MG63 (cell line): ENCODE data around the gene PTPRD. TPM values are rescaled to one million over a fixed set of nuclear protein-coding genes. Genes with fewer than 3 reads are reported as not detected.

ENCODE experiments used
- DNase-seq: peaks from one replicate; pipeline ENCODE4 v3.0.0-alpha.2; 2020
- H3K27me3 ChIP-seq: fragments of 250-450 bp; sonication (Bioruptor Pico); 2 replicates; pipeline ENCODE4 v1.5.1; 2020; ENCODE audit warnings: mild to moderate bottlenecking, moderate library complexity
- H3K36me3 ChIP-seq: fragments of 250-450 bp; sonication (Bioruptor Pico); 2 replicates; pipeline ENCODE4 v1.5.1; 2020; ENCODE audit warnings: mild to moderate bottlenecking, moderate library complexity
- H3K4me3 ChIP-seq: fragments of 250-450 bp; sonication (Bioruptor Pico); 2 replicates; pipeline ENCODE4 v1.5.1; 2020; ENCODE audit warnings: mild to moderate bottlenecking, moderate library complexity
- H3K9me3 ChIP-seq: fragments of 250-450 bp; sonication (Bioruptor Pico); 2 replicates; pipeline ENCODE4 v1.5.1; 2020; ENCODE audit warnings: mild to moderate bottlenecking, moderate library complexity
- total RNA-seq: library from RNA; depleted of rRNA; stranded (reverse); fragments of >200 nt; shearing (Covaris generic); gene quantifications from 2 replicates; pipeline ENCODE4 v1.2.3, GENCODE V29; 2014; ENCODE audit warnings: low replicate concordance

PTPRD gene
- total RNA-seq, 1 experiment from 2014 or later = not detected

DNA sequence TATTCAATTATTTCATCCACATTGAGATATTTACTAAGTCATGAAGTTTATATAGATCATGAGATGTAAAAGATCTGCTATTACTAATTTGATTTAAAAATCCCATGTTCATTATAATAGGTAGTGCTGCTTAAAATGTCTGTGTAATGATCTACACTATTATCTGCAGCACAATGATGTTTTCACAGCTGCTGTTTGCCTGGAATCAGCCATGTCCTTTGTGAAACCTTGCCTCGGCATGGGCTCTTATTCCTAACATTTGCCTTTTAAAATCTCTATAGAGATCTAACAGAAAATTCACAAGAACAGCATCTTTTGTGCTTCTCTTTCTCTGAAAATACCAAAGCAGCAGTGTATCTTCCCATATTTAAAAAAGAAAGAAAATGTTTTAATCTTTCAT, 444.6 kb downstream of the PTPRD start:
- no peak for DNase-seq
- Histone ChIP-seq H3K4me3 (no peak overlapping the region), H3K27me3 (no peaks in the 10 kb centered on the region), H3K36me3 (no peaks in the 10 kb centered on the region), H3K9me3 (no peaks in the 10 kb centered on the region)

- Histone ChIP-seq H3K36me3 (no peaks in the 10 kb centered on the region), H3K27me3 (no peaks in the 10 kb centered on the region), H3K4me3 (no peak overlapping the region), H3K9me3 (no peaks in the 10 kb centered on the region)
- no peak for DNase-seq
Measured at GRCh38 chr9:10148796-10149195, 464.0 kb downstream of the PTPRD start.

DNA sequence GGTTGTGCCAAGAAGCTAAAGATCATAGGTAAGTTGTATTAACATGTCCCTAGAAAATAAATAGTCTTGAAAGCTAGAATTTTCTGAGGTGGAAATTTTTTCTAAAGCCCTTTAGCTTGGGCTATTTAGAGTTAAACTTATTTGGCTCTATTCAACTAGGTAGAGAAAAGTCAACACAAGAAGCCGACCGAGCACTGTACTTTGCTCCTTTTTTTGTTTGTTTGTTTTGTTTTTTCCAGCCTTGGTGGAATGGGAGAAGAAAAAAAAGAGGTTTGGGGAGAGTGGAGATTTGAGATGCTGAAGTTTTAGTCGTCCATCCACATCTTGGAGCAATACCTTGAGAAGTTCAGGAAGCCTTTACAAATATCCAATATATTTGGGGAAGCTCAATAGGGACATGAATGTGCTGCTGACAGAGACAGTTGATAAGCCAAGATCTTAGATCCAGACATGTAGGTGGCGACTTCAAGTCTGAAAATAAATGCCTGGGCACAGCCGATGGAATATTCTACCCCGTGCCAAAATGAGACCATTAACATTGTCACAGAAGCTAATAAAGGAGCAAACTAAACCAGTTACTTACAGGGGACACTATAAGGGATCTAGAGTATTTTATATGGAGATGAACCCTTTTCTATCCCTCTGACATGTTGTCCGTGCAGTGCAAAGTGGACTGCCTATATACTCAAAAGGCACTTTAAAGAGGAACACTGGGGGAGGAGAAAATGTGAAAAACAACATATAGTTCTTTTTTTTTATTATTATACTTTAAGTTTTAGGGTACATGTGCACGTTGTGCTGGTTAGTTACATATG, 466.1 kb downstream of the PTPRD start:
- no peak for DNase-seq
- Histone ChIP-seq H3K27me3 (no peaks in the 10 kb centered on the region), H3K4me3 (no peak overlapping the region), H3K9me3 (no peaks in the 10 kb centered on the region), H3K36me3 (no peaks in the 10 kb centered on the region)

GRCh38 chr9:10144355-10144754, 468.4 kb downstream of the PTPRD start:
- Histone ChIP-seq H3K4me3 (no peak overlapping the region), H3K27me3 (no peaks in the 10 kb centered on the region), H3K36me3 (no peaks in the 10 kb centered on the region), H3K9me3 (no peaks in the 10 kb centered on the region)
- DNase-seq = no peak

GRCh38 chr9:10135553-10135952, 477.2 kb downstream of the PTPRD start:
- DNase-seq = no peak

GRCh38 chr9:10134266-10134665, 478.5 kb downstream of the PTPRD start:
- Histone ChIP-seq H3K9me3 (no peaks in the 10 kb centered on the region), H3K4me3 (no peak overlapping the region), H3K36me3 (no peaks in the 10 kb centered on the region), H3K27me3 (no peaks in the 10 kb centered on the region)
- no peak for DNase-seq

More at GRCh38 chr9:10135553-10135952, 477.2 kb downstream of the PTPRD start:
- H3K36me3 ChIP-seq = no peaks in the 10 kb centered on the region
- H3K27me3 ChIP-seq = no peaks in the 10 kb centered on the region
- no peaks in the 10 kb centered on the region for H3K9me3 ChIP-seq
- no peak overlapping the region for H3K4me3 ChIP-seq

GRCh38 chr9:10130061-10130675, 482.6 kb downstream of the PTPRD start:
- H3K27me3 ChIP-seq = no peaks in the 10 kb centered on the region
- DNase-seq = no peak
- H3K9me3 ChIP-seq = no peaks in the 10 kb centered on the region; the same call in 1 of the 2 replicates
- no peaks in the 10 kb centered on the region for H3K36me3 ChIP-seq
- H3K4me3 ChIP-seq = no peak overlapping the region

DNA sequence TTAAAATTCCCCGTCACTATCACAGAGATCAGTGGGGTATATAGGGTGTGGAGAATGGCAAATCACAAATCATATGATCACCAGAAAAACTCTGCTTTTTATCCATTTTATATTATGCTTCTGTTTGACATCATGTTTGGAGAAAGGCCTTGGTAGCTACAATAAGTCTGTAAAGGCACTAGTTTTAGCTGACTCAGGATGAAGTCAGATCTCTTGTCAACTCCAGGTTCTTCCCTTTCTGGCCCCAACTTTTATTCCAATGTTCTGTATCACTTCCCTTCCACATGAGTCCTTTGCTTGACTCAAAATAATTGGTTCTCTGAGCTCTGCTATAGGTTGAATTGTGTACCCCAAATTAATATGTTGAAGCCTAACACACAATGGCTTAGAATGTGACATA, 484.9 kb downstream of the PTPRD start:
- Histone ChIP-seq H3K36me3 (no peaks in the 10 kb centered on the region), H3K4me3 (no peak overlapping the region), H3K9me3 (no peaks in the 10 kb centered on the region; the same call in 1 of the 2 replicates), H3K27me3 (no peaks in the 10 kb centered on the region)
- DNase-seq = peak; percentile 10

- H3K36me3 ChIP-seq = no peaks in the 10 kb centered on the region
- DNase-seq = peak; percentile 68
- H3K4me3 ChIP-seq = no peak overlapping the region
- no peaks in the 10 kb centered on the region; the same call in 1 of the 2 replicates for H3K9me3 ChIP-seq
- no peaks in the 10 kb centered on the region for H3K27me3 ChIP-seq
Measured at GRCh38 chr9:10112798-10113197, 500.0 kb downstream of the PTPRD start.

DNA sequence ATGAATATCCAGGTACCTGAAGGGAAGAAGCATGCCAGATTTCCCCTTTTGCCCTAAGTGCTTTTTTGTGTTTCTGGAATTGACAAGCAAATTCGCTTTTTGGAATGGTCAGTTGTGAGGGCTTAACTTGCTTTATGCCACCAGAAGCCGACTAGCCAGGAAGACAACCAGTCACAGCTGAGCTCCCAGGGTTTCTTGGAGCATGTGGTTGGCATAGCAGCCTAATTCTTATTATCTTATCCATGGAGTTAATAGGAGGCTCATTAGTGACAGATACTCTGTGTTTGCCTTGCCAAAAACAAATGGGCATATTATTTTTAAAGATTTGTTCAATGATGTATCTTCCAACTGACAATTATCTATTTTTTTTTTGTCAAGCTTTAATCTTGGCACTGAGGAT, 500.7 kb downstream of the PTPRD start:
- no peaks in the 10 kb centered on the region; the same call in 1 of the 2 replicates for H3K9me3 ChIP-seq

GRCh38 chr9:10108815-10109214, 504.0 kb downstream of the PTPRD start:
- Histone ChIP-seq H3K36me3 (no peaks in the 10 kb centered on the region), H3K9me3 (no peaks in the 10 kb centered on the region; the same call in 1 of the 2 replicates), H3K4me3 (no peak overlapping the region), H3K27me3 (no peaks in the 10 kb centered on the region)
- DNase-seq = no peak

More for the DNA sequence above, 500.7 kb downstream of the PTPRD start:
- no peak for DNase-seq
- Histone ChIP-seq H3K27me3 (no peaks in the 10 kb centered on the region), H3K36me3 (no peaks in the 10 kb centered on the region), H3K4me3 (no peak overlapping the region)

GRCh38 chr9:10104774-10105173, 508.0 kb downstream of the PTPRD start:
- no peaks in the 10 kb centered on the region for H3K36me3 ChIP-seq
- no peaks in the 10 kb centered on the region; the same call in 1 of the 2 replicates for H3K9me3 ChIP-seq
- H3K27me3 ChIP-seq = peaks cover 4% of the 10 kb centered on the region; the same call in 1 of the 2 replicates
- no peak for DNase-seq
- no peak overlapping the region for H3K4me3 ChIP-seq

DNA sequence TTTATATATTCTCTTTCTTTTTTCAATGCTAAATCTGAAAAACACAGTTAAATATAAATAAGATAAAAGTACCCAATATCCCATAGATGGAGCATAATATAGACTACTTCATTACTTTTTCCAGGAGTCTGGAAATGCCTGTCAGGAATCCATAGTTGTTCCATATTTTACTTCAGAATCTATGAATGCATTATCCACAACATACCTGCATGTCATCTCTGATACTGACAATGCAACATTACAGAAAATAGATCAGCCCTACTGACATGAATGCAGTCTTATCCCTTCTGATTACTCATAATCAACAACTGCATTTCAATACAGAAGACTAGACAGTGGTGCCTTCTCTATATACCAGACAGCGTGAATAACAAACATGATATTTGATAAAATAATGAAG, 517.6 kb downstream of the PTPRD start:
- Histone ChIP-seq H3K36me3 (no peaks in the 10 kb centered on the region), H3K27me3 (no peaks in the 10 kb centered on the region), H3K4me3 (no peak overlapping the region), H3K9me3 (no peaks in the 10 kb centered on the region)
- no peak for DNase-seq

- Histone ChIP-seq H3K36me3 (no peaks in the 10 kb centered on the region), H3K9me3 (no peaks in the 10 kb centered on the region), H3K4me3 (no peak overlapping the region), H3K27me3 (no peaks in the 10 kb centered on the region)
- no peak for DNase-seq
Measured at GRCh38 chr9:10094563-10094962, 518.2 kb downstream of the PTPRD start.

DNA sequence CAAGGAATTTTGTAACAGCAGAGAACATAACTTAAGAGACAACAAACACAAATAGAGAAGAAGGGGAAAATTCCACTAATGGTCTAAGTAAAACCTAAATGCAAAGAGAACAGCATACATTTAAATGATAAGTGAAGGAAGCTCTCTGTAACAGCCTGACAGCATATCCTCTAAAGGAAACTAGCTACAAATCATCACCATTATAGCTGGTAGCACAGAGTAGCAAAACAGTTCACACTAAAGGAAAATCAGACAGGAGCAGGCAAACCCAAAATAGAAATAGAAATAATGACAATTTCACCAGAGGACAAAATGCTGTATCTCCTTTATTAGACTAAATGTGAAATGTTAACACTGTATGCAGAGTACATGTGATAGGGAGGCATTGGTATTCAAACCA, 532.8 kb downstream of the PTPRD start:
- H3K9me3 ChIP-seq = no peaks in the 10 kb centered on the region
- no peak for DNase-seq
- H3K4me3 ChIP-seq = no peak overlapping the region
- no peaks in the 10 kb centered on the region for H3K27me3 ChIP-seq
- H3K36me3 ChIP-seq = no peaks in the 10 kb centered on the region

DNA sequence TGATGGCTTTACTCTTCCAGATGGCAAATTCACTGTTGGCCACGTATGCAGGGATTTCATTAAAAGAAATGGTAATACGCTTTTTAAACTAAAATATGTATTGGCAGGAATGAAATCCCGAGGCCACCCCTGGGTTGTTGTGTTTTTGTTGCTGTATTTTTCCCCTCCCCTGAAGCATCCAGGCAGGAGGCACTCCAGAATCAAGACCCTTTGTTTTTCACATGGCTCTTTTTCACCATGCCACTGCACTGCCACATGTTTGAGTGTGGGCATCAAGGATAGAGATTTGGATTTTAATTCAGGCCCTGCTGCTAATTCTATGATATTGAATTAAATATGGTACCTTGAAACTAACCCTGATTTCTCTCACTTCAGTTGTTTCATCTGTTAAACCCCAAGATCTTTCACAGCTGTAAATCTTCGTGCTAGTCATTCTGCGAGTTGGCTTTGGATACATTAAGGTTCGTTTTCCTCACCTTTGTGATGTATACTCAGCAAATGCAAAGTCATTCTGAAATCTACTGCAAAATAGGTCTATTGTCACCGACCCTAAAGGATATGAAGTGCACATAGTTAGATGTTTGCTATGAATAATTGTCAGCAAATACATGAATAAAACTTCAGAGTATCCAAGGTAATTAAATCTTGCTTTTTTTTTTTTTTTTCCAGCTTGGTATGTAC, 533.4 kb downstream of the PTPRD start:
- no peaks in the 10 kb centered on the region for H3K36me3 ChIP-seq
- H3K4me3 ChIP-seq = no peak overlapping the region
- H3K9me3 ChIP-seq = no peaks in the 10 kb centered on the region
- no peaks in the 10 kb centered on the region for H3K27me3 ChIP-seq
- no peak for DNase-seq

DNA sequence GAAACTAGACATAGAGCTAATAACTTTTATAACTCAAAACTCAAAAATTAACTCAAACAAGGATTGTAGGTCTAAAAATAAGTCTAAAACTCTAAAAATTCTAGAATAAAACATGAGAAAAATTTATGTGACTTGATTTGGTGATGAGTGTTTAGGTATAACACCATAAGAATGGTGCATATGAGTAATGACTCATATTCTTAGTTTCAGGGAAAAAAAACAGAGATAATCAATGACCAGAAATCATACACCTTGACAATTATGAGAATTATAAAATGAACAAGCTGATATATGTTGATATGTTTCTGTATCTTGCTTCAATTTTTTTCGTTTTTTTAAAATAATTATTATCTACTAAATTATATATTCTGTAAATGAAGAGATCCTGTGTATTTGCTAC, 541.2 kb downstream of the PTPRD start:
- no peak overlapping the region for H3K4me3 ChIP-seq
- no peaks in the 10 kb centered on the region for H3K36me3 ChIP-seq
- no peak for DNase-seq
- H3K9me3 ChIP-seq = no peaks in the 10 kb centered on the region
- no peaks in the 10 kb centered on the region for H3K27me3 ChIP-seq
